NCI-H2171 (cell line): Measurements from ENCODE around the gene ADAMTS20.

Experiments used
- DNase-seq: peaks from one replicate; lab custom pipeline; 2025; lab: John Stamatoyannopoulos, UW

ADAMTS20 gene

DNA sequence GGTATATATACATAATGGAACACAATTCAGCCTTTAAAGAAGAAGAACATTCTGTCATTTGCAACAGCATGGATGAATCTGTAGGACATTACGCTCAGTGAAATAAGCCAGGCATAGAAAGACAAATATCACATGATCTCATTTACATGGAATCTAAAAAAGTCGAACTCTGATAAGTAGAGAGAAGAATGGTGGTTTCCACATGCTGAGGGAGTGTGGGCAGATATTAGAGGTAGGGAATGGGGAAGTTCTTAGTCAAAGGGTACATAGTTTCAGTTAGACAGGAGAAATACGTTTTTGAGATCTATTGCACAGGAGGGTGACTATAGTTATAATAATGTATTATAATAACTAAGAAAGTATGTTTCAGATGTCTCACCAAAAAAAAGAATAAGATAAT is 71.4 kb downstream of the ADAMTS20 start:
- no peak for DNase-seq

GRCh38 chr12:43462741-43463140 is 89.3 kb downstream of the ADAMTS20 start:
- DNase-seq = no peak

- no peak for DNase-seq
Measured at GRCh38 chr12:43462080-43462479, 89.9 kb downstream of the ADAMTS20 start.

- DNase-seq = no peak
Measured at GRCh38 chr12:43459285-43459684, 92.7 kb downstream of the ADAMTS20 start.

GRCh38 chr12:43453761-43454160 is 98.2 kb downstream of the ADAMTS20 start:
- DNase-seq = no peak

GRCh38 chr12:43444940-43445564 is 107.0 kb downstream of the ADAMTS20 start:
- peak; percentile 18 for DNase-seq

DNA sequence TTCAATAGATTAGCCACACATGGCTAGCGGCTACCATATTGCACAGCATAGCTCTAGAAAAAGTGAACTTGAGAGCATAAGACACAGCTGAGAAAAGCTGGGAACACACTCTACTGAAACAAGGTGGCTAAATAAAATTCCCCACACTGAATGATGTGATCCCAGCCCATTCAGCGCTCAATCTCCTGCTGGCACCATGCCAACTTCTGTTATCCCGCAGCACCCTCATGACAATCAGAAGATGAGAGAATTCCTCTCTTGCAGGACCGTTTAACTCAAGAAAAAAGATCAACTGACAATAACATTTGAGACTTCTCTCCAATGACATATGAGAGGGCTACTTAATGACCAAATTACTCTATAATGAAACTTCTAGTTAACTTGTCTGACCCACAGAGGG is 115.4 kb downstream of the ADAMTS20 start:
- no peak for DNase-seq

DNA sequence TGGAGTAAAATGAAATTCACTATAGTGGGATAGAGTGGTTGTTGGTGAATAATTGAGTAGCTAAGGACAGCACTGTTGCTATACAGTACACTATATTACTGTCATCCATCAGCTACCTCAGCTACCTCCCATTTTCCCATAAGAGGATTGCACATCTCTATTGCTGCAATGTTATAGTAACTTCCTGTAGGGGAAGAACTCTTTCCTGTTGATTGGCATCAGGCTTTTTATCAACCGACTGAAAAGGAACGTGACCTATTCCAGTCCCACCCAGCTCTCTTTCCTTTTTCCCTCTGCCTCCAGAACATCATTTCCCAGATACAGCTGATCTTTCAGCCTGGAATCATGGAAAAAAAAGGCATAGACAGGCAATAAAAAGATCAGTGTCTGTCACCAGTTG is 117.4 kb downstream of the ADAMTS20 start:
- no peak for DNase-seq

DNA sequence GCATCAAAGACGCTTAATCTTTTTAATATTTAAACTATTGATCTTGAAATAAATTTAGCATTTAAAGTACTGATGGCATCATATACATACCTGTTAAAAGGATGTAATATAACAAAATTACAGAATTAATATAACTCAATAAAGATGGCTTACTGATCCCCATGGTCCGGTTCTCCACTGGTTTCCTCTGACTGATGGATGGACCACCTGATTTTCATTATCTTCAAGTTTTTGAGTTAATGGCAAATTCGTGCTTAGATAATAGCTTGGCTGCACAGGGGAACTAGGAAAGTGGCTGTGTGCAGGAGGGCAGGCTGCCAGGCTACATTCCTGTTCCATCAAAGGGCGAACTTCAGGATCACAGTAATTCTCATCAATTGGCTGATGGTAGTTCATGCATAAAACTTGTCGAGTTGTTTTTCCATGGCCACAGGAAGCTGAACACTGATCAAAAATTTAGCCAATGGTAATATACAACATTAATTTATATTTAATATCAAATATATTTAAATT is 123.9 kb downstream of the ADAMTS20 start:
- DNase-seq = no peak

- no peak for DNase-seq
Measured at GRCh38 chr12:43425361-43425760, 126.6 kb downstream of the ADAMTS20 start.

DNA sequence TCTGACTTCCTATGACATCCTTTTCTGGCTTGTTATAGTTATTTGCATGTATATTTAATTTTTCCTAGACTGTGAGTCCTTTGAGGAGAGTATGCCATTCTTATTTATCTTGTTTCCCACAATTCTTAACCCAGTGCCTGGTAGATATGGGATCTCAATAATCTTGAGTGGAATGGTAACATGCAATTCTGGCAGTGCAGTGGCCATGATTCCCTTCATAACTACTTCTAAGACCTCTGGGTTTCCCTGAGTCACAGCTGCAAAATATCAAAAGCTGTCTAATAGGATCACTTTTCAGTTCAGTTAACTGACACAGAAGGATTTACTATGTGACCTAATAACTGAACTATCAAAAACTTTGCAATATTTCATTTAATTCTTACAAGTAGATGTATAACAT is 135.0 kb downstream of the ADAMTS20 start:
- no peak for DNase-seq

DNA sequence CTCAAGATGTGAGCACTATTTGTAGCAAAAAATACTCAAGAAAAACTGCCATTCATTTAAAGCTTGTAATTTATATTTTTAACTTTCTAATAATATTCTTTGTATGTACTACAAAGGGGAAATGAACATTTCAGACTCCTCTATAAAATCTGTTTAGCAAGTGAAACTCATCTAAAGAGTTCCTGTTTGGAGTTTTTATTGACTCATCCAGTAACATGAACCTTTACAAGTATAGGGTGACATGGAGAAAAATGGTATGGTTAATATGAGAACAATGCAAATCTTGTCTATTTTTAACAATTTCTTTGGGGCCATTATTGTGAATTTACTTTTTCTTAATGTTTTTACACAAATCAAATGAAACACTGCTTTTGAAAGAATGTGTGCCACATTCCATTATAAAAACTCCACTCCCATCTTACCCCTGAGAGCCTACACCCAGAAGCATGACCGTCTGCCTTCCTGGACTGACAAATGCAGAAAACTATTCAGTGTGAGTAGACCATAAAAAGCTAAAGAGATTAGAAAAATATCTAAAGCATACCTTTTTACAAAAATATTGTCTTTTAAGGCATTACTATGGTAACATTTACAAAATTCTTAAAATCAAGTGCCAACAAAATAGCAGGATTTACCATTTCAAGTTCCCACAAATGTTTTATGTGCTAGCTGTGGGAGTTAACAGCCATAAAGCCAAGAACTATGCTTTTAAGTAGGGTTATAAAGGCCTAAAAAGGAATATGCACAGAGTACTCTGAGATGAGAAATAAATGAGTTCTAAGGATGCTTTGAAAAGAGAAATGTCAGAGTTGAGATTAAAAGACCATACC is 144.0 kb downstream of the ADAMTS20 start:
- no peak for DNase-seq

- no peak for DNase-seq
Measured at GRCh38 chr12:43406801-43407200, 145.2 kb downstream of the ADAMTS20 start.

GRCh38 chr12:43402436-43402835 is 149.6 kb downstream of the ADAMTS20 start:
- DNase-seq = no peak

DNA sequence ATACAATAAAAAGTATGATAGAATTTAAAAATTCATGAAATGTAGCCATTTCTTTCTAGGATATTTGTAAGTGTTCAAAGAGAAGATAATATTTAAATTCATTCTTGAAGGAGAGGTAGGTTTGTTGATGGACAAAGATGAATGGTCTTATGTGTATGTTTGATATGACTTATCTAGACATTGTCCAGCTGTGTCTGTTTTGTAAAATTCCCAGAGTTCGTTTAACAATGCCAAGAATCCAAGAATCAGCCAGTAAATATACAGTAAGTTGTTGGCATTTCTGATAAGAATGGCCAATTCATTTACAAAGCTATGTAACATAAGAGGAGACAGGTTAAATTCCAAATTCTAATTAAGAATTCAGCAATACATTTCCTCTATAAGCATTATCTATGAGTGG is 150.9 kb downstream of the ADAMTS20 start:
- no peak for DNase-seq

- no peak for DNase-seq
Measured at GRCh38 chr12:43396671-43397070, 155.3 kb downstream of the ADAMTS20 start.

- no peak for DNase-seq
Measured at GRCh38 chr12:43392116-43392515, 159.9 kb downstream of the ADAMTS20 start.

GRCh38 chr12:43381879-43382278 is 170.1 kb downstream of the ADAMTS20 start:
- no peak for DNase-seq

- no peak for DNase-seq
Measured at GRCh38 chr12:43378448-43378847, 173.6 kb downstream of the ADAMTS20 start.

GRCh38 chr12:43370263-43370662 is 181.7 kb downstream of the ADAMTS20 start:
- no peak for DNase-seq

GRCh38 chr12:43362910-43363694 is 188.9 kb downstream of the ADAMTS20 start:
- DNase-seq = no peak

GRCh38 chr12:43361031-43361710 is 190.8 kb downstream of the ADAMTS20 start:
- DNase-seq = no peak
